Activated T-cell treated with anti-CD3 and anti-CD28 coated beads, Interleukin-2, amount 50 U/mL, for 24 hours (primary cell): ENCODE data around the gene TTC38.

Experiments
- DNase-seq: peaks from one replicate; pipeline ENCODE4 v3.0.0-alpha.2; 2020
- H3K27ac Mint-ChIP-seq: 2 replicates; pipeline ENCODE4 v1.8.0; 2020; ENCODE audit warnings: mild to moderate bottlenecking, mixed read lengths
- H3K27me3 Mint-ChIP-seq: 2 replicates; pipeline ENCODE4 v1.8.0; 2020; ENCODE audit warnings: mixed read lengths
- H3K36me3 Mint-ChIP-seq: 2 replicates; pipeline ENCODE4 v1.8.0; 2020; ENCODE audit warnings: low read depth, mixed read lengths
- H3K4me1 Mint-ChIP-seq: 2 replicates; pipeline ENCODE4 v1.8.0; 2020; ENCODE audit warnings: low read depth, mixed read lengths
- H3K4me3 Mint-ChIP-seq: 2 replicates; pipeline ENCODE4 v1.8.0; 2020; ENCODE audit warnings: mild to moderate bottlenecking, moderate library complexity, mixed read lengths
- H3K9me3 Mint-ChIP-seq: 2 replicates; pipeline ENCODE4 v1.8.0; 2020; ENCODE audit warnings: mixed read lengths

Gene TTC38

DNA sequence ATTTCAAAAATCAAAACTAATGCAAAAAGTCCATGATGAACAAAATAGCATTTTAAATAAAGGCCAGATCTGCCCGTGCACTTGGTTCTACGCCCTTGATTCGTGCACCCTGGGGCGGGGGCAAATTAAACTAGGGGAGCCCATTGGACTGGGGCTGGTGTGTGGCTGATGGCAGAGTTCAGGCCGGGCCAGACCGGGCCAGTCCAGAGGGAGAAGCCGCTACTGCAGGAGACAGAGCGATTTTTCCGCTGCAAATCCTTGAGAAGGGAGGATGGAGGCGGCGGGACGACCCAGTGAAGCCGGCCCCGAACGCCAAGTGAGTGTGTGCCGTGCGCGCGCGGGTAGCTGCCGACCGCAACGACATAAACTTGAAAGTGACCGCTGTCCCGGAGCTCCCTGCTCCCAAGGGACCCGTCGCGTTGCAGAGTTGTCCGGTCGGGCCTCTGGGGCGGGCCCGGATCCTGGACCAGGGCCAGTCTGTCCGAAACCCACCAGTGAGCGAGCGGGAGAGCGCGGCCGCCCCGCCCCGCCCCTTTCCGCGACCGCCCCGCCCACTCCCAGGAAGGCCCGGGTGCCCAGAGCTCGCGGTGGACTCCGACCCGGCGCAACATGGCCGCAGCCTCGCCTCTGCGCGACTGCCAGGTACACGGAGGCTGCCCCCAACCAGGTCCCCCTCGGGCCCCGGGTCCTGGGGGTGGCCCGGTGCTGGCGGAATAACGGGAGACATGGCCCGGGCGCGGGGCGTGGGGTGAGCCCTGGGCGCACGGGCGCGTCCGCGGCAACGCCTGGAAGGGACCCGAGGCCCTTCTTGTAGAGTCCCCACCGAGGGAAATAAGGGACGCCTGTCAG is at the start of gene TTC38:
TSS of gene TTC38 (plus strand) at position 578 of the 849 bp plus-strand sequence. CDS start at position 610, 32 bp downstream.
- H3K27ac Mint-ChIP-seq, result peak within 1 kb of the TSS; percentile 71
- H3K36me3 Mint-ChIP-seq, result peaks cover 6% of the 10 kb centered on the region
- peaks cover 41% of the 10 kb centered on the region for H3K27me3 Mint-ChIP-seq
- H3K4me1 Mint-ChIP-seq, result peaks cover 22% of the 10 kb centered on the region
- DNase-seq, result peak; percentile 73
- H3K4me3 Mint-ChIP-seq, result peak within 1 kb of the TSS; percentile 84
- H3K9me3 Mint-ChIP-seq, result peaks cover 5% of the 10 kb centered on the region

DNA sequence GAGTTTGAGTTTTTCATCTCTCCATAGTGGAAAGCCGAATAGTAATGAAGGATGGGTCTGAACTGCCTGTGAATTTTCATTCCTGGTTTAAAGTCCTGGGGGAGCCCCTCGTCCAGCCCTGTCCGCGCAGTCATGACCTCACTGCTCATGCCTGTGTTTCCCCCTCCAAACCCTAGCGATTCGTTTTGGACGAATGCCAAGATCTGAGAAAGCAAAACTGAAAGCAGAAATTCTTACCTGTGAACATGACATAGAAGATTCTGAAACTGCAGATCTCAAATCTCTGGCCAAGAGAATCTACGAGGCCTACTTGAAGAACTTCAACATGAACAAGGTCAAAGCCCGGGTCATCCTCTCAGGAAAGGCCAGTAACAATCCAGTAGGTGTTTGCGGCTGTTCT is 48.2 kb upstream of the TTC38 start:
- DNase-seq, result no peak
- H3K4me3 Mint-ChIP-seq, result no peak overlapping the region
- no peaks in the 10 kb centered on the region for H3K27me3 Mint-ChIP-seq
- H3K4me1 Mint-ChIP-seq, result peaks cover 17% of the 10 kb centered on the region
- H3K9me3 Mint-ChIP-seq, result no peaks in the 10 kb centered on the region
- H3K36me3 Mint-ChIP-seq, result peaks cover 56% of the 10 kb centered on the region
- H3K27ac Mint-ChIP-seq, result peak overlapping the region; percentile 3

DNA sequence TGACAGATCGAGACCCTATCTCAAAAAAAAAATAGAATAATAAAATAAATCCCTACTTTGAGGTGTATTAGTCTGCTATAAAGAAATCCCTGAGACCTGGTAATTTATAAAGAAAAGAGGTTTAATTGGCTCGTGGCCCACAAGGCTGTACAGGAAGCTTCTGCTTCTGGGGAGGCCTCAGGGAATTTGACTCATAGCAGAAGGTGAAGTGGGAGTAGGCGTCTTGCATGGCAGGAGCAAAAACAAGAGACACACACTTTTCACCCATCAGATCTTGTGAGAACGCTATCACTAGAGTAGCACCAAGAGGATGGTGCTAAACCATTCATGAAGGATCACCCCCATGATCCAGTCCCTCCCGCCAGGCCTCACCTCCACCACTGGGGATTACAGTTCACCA is 46.9 kb upstream of the TTC38 start:
- H3K9me3 Mint-ChIP-seq, result no peaks in the 10 kb centered on the region
- H3K4me1 Mint-ChIP-seq, result peaks cover 17% of the 10 kb centered on the region
- no peak overlapping the region for H3K4me3 Mint-ChIP-seq
- peak overlapping the region; percentile 84 for H3K27ac Mint-ChIP-seq
- peaks cover 50% of the 10 kb centered on the region for H3K36me3 Mint-ChIP-seq
- DNase-seq, result no peak
- no peaks in the 10 kb centered on the region for H3K27me3 Mint-ChIP-seq

DNA sequence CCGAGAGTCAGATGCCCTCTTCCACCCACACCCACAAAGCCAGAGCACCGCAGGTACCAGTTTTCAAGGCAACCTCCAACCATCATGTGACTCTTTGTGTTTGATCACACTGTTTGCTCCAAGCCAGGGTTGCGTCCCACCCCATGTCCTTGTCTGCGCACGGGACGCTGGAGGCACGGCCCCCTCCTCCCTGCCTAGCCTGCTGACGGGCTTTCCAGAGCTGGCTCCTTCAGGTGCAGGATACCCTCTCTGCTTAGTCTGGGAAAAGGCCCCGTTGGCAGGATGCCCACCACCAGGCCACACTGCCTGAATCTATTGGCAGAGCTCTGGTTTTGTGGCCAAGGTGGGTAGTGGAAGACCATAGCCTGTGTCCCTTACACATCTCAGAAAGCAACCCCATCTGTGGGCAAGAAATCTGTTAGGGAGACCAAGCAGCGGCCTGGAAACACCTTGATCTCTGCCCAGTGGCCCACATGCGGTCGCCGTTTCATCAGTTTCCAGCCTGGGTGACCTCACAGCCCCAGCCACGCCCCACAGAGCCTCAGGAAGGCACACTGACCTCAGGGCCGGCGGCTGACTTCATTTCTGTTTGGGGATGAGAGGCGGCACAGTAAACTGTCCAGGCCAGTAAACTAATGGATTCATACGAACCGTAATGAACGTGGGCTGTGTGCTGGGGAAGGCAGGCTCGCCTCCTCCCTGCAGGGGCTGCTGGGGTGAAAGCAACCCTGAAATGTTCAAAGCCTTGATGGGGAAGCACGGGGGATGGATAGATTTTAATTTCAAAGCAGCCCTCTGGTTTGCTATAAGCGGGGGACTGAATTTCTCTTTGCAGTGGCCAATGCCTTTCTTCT is 43.5 kb upstream of the TTC38 start:
- H3K4me1 Mint-ChIP-seq, result peaks cover 16% of the 10 kb centered on the region
- H3K27me3 Mint-ChIP-seq, result no peaks in the 10 kb centered on the region
- no peak overlapping the region for H3K4me3 Mint-ChIP-seq
- DNase-seq, result no peak
- H3K36me3 Mint-ChIP-seq, result peaks cover 30% of the 10 kb centered on the region
- no peaks in the 10 kb centered on the region for H3K9me3 Mint-ChIP-seq
- no peak overlapping the region for H3K27ac Mint-ChIP-seq

GRCh38 chr22:46224898-46225290 is 42.9 kb upstream of the TTC38 start:
- Mint-ChIP-seq H3K27me3 (no peaks in the 10 kb centered on the region), H3K27ac (no peak overlapping the region), H3K9me3 (no peaks in the 10 kb centered on the region), H3K36me3 (peaks cover 24% of the 10 kb centered on the region), H3K4me3 (no peak overlapping the region), H3K4me1 (peaks cover 10% of the 10 kb centered on the region)
- DNase-seq, result no peak

- Mint-ChIP-seq H3K4me1 (peaks cover 6% of the 10 kb centered on the region), H3K9me3 (no peaks in the 10 kb centered on the region), H3K27ac (no peak overlapping the region), H3K36me3 (peaks cover 20% of the 10 kb centered on the region), H3K4me3 (no peak overlapping the region), H3K27me3 (no peaks in the 10 kb centered on the region)
- no peak for DNase-seq
Measured at GRCh38 chr22:46225631-46226030, 42.2 kb upstream of the TTC38 start.

DNA sequence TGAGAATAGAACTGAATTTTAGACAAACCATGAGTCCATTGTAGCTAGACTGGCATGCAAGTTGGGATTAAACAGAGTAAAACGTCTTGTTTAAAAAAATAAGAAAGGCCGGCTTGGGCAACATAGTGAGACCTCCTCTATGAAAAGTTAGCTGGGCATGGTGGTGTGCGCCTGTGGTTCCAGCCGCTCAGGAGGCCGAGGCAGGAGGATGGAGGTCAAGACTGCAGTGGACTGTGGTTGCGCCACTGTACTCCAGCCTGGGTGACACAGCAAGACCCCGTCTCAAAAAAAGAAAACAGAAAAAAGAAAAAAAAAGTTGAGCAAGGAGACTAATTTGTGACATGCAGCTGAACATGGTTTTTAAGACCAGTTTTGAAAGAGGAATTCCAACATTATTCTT is 41.2 kb upstream of the TTC38 start:
- Mint-ChIP-seq H3K4me3 (no peak overlapping the region), H3K27me3 (no peaks in the 10 kb centered on the region), H3K9me3 (no peaks in the 10 kb centered on the region), H3K4me1 (no peaks in the 10 kb centered on the region), H3K36me3 (peaks cover 12% of the 10 kb centered on the region), H3K27ac (no peak overlapping the region)
- DNase-seq, result no peak

- no peak overlapping the region for H3K4me3 Mint-ChIP-seq
- no peaks in the 10 kb centered on the region for H3K4me1 Mint-ChIP-seq
- DNase-seq, result no peak
- H3K9me3 Mint-ChIP-seq, result no peaks in the 10 kb centered on the region
- H3K27ac Mint-ChIP-seq, result no peak overlapping the region
- H3K27me3 Mint-ChIP-seq, result no peaks in the 10 kb centered on the region
- peaks cover 8% of the 10 kb centered on the region for H3K36me3 Mint-ChIP-seq
Measured at GRCh38 chr22:46229701-46230100, 38.1 kb upstream of the TTC38 start.

GRCh38 chr22:46230262-46230901 is 37.4 kb upstream of the TTC38 start:
- no peak overlapping the region for H3K4me3 Mint-ChIP-seq
- no peaks in the 10 kb centered on the region for H3K4me1 Mint-ChIP-seq
- H3K27ac Mint-ChIP-seq, result no peak overlapping the region
- no peaks in the 10 kb centered on the region for H3K9me3 Mint-ChIP-seq
- DNase-seq, result no peak
- H3K27me3 Mint-ChIP-seq, result no peaks in the 10 kb centered on the region
- H3K36me3 Mint-ChIP-seq, result peaks cover 7% of the 10 kb centered on the region

DNA sequence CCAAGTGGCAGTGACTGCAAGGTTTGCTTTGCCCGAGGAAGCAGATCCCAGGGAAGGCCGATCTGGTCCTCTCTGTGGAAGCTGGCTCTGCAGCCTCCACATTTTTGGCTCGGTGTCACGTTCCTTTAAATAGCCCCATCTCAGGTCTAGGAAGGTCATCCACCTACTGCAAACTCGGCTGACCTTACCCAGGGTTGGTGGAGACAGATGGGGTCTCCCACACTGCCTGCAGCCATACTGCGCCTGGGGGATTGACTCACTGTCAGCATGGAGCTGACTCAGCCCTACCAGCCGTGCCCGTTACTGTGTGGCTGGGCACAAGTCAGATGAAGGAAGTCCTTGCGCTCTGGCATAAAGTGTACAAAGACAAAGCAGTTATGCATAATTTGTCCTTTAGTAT is 34.6 kb upstream of the TTC38 start:
- Mint-ChIP-seq H3K27ac (no peak overlapping the region), H3K36me3 (peaks cover 23% of the 10 kb centered on the region), H3K4me3 (no peak overlapping the region), H3K27me3 (no peaks in the 10 kb centered on the region), H3K9me3 (no peaks in the 10 kb centered on the region), H3K4me1 (no peaks in the 10 kb centered on the region)
- DNase-seq, result no peak

- Mint-ChIP-seq H3K4me1 (peaks cover 11% of the 10 kb centered on the region), H3K27ac (no peak overlapping the region), H3K27me3 (no peaks in the 10 kb centered on the region), H3K4me3 (no peak overlapping the region), H3K36me3 (peaks cover 24% of the 10 kb centered on the region), H3K9me3 (no peaks in the 10 kb centered on the region)
- no peak for DNase-seq
Measured at GRCh38 chr22:46234969-46235368, 32.8 kb upstream of the TTC38 start.

- H3K27ac Mint-ChIP-seq, result no peak overlapping the region
- H3K27me3 Mint-ChIP-seq, result no peaks in the 10 kb centered on the region
- H3K9me3 Mint-ChIP-seq, result no peaks in the 10 kb centered on the region
Measured at GRCh38 chr22:46237453-46238124, 30.2 kb upstream of the TTC38 start.

DNA sequence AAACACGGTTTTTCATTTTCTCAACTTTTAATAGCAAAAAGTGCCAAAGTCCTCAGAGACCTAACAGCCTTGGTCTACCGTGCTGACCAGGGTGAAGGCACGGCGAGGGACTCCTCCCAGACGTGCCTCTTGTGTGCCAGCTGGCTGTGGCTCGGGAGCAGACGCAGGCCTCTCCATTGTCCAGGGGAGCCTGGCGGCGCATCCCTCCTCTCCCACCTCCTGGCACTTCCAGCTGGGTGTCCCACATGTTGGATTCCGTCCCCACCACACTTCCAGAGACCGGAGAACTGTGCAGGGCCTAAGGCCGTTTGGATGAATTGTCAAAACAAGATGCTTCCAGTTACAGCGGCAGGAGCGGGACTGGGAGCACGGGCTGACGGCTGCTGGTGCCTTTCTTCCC is 29.3 kb upstream of the TTC38 start:
- H3K36me3 Mint-ChIP-seq, result peaks cover 27% of the 10 kb centered on the region
- H3K9me3 Mint-ChIP-seq, result no peaks in the 10 kb centered on the region
- no peaks in the 10 kb centered on the region for H3K27me3 Mint-ChIP-seq
- DNase-seq, result no peak
- H3K4me1 Mint-ChIP-seq, result peaks cover 18% of the 10 kb centered on the region
- H3K4me3 Mint-ChIP-seq, result no peak overlapping the region
- no peak overlapping the region for H3K27ac Mint-ChIP-seq

More at GRCh38 chr22:46237453-46238124, 30.2 kb upstream of the TTC38 start:
- Mint-ChIP-seq H3K4me3 (no peak overlapping the region), H3K4me1 (peaks cover 18% of the 10 kb centered on the region), H3K36me3 (peaks cover 22% of the 10 kb centered on the region)
- no peak for DNase-seq
